ENCODE measurements around the gene SLC17A3.

- TF ChIP-seq GATA2 (IDR thresholded peaks at IDR 0.05; ENCODE audit: low read depth, low read length) (no peak), GATA3 (IDR thresholded peaks at IDR 0.05; ENCODE audit: low read depth, low read length) (no peak)
Observed at GRCh38 chr6:25801436-25801835, 72.6 kb downstream of the SLC17A3 start.

All from SH-SY5Y (cell line).